ENCODE data around the gene CYTH4.
"Not testable (repeated sequence)": the region's sequence is repeated elsewhere in the genome, so short reads cannot be mapped to it uniquely, and the experiment has no call there.

Gene CYTH4

GRCh38 chr22:37282385-37282677 lies at the start of gene CYTH4:
Gene CYTH4 (plus strand): TSS chr22:37282508. CDS start chr22:37282570, 62 bp downstream.
- DNase-seq (ENCODE audit: low spot score) = peak; percentile 70

- DNase-seq (ENCODE audit: low spot score) = not testable (repeated sequence)
These were observed 48.9 kb upstream of the CYTH4 start for GRCh38 chr22:37233371-37233750.

- DNase-seq (ENCODE audit: low spot score) = no peak
These were observed 48.3 kb upstream of the CYTH4 start for GRCh38 chr22:37233751-37234631.

- no peak for DNase-seq (ENCODE audit: low spot score)
These were observed 47.3 kb upstream of the CYTH4 start for GRCh38 chr22:37234736-37235711.

- DNase-seq (ENCODE audit: low spot score) = no peak
These were observed 46.3 kb upstream of the CYTH4 start for GRCh38 chr22:37235897-37236607.

GRCh38 chr22:37237371-37238268 lies 44.7 kb upstream of the CYTH4 start:
- no peak for DNase-seq (ENCODE audit: low spot score)

GRCh38 chr22:37239336-37240239 lies 42.7 kb upstream of the CYTH4 start:
- DNase-seq (ENCODE audit: low spot score) = no peak

GRCh38 chr22:37240240-37240940 lies 41.9 kb upstream of the CYTH4 start:
- no peak for DNase-seq (ENCODE audit: low spot score)

- DNase-seq (ENCODE audit: low spot score) = no peak
These were observed 41.4 kb upstream of the CYTH4 start for GRCh38 chr22:37240941-37241320.

GRCh38 chr22:37241351-37242142 lies 40.8 kb upstream of the CYTH4 start:
- peak; percentile 51 for DNase-seq (ENCODE audit: low spot score)

- DNase-seq (ENCODE audit: low spot score) = peak; percentile 92
These were observed 39.9 kb upstream of the CYTH4 start for GRCh38 chr22:37242395-37242918.

- DNase-seq (ENCODE audit: low spot score) = no peak
These were observed 38.8 kb upstream of the CYTH4 start for GRCh38 chr22:37243402-37244113.

- peak; percentile 91 for DNase-seq (ENCODE audit: low spot score)
These were observed 38.0 kb upstream of the CYTH4 start, which contains the start of gene RAC2 for GRCh38 chr22:37244114-37244921. Gene RAC2 (minus strand): TSS chr22:37244269. CDS start chr22:37244148, 121 bp downstream.

- DNase-seq (ENCODE audit: low spot score) = no peak
These were observed 37.2 kb upstream of the CYTH4 start for GRCh38 chr22:37244922-37245722.

- no peak for DNase-seq (ENCODE audit: low spot score)
These were observed 36.6 kb upstream of the CYTH4 start for GRCh38 chr22:37245740-37246139.

- no peak for DNase-seq (ENCODE audit: low spot score)
These were observed 34.1 kb upstream of the CYTH4 start for GRCh38 chr22:37248251-37248650.

Data from CD4-positive, alpha-beta T cell treated with Interleukin-15 for 4 hours (primary cell).